ENCODE data around the gene TCOF1. TPM values are rescaled to one million over a fixed set of nuclear protein-coding genes. Genes with fewer than 3 reads are reported as not detected.

TCOF1 gene
- total RNA-seq, 1 experiment from 2014 or later = 108 TPM

DNA sequence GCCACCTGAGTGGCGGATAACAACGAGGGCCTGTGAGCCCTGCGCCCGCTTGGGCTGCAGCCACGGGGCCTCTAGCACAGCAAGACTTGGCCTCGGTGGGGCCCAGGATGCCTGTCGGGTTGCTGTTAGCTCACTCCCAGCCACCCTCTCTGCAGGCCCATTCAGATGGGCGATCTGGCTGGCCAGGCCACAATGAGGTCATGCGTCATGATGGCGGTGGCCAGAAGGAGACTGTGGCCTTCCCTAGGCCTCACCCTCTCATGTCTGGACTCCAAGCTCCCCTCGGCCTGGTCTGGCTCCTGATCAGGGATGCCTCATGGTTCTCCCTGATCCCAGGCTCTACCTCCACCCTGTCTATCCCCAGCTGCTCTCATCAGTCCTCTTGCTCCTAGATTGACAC lies 19.0 kb upstream of the TCOF1 start:
- DNase-seq = no peak
- Histone ChIP-seq H3K36me3 (replicated peaks; ENCODE audit: control insufficient read depth, insufficient read depth, low read length) (no peaks in the 10 kb centered on the region), H3K27me3 (ENCODE audit: control insufficient read depth, insufficient read depth, low read length) (no peaks in the 10 kb centered on the region), H3K4me3 (ENCODE audit: insufficient read depth, low read depth, low read length) (no peak overlapping the region)

DNA sequence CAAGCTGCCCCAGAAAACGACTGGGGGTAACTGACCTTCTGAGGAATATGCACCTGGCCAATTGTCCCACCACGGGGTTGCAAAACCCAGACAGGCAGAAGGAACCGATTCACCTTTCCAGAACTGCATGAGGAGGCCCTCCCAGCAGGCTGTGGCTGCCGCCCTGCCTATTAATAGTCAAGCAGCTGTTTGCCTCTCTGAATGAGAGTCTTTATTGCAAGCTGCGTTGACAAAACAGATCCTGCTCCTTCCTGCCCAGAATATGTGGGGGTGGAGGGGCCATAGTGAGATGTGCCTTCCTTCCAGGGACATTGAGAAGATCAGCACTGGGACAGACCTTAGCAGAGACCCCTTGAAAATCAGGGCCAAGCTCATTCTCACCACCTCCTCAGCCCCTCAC lies 18.3 kb upstream of the TCOF1 start:
- Histone ChIP-seq H3K36me3 (replicated peaks; ENCODE audit: control insufficient read depth, insufficient read depth, low read length) (no peaks in the 10 kb centered on the region), H3K27me3 (ENCODE audit: control insufficient read depth, insufficient read depth, low read length) (no peaks in the 10 kb centered on the region), H3K4me3 (ENCODE audit: insufficient read depth, low read depth, low read length) (no peak overlapping the region)
- DNase-seq = no peak

DNA sequence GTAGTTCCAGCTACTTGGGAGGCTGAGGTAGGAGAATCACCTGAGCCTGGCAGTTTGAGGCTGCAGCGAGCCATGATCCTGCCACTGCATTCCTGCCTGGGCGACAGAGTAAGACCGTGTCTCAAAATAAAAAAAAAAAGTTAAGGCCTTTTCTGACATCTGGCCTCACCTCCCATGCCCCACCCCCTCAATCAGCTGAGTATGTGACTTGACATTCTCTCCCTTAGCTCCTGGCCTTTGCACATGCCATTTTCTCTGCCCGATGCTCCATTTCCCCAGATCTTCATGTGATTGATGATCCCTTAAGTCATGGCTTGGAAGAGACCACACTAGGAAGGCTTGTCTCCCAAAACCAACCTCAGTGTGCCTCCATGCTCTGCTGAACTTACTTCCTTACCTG lies 17.7 kb upstream of the TCOF1 start:
- Histone ChIP-seq H3K4me3 (ENCODE audit: insufficient read depth, low read depth, low read length) (no peak overlapping the region), H3K36me3 (replicated peaks; ENCODE audit: control insufficient read depth, insufficient read depth, low read length) (no peaks in the 10 kb centered on the region), H3K27me3 (ENCODE audit: control insufficient read depth, insufficient read depth, low read length) (no peaks in the 10 kb centered on the region)
- DNase-seq = no peak

DNA sequence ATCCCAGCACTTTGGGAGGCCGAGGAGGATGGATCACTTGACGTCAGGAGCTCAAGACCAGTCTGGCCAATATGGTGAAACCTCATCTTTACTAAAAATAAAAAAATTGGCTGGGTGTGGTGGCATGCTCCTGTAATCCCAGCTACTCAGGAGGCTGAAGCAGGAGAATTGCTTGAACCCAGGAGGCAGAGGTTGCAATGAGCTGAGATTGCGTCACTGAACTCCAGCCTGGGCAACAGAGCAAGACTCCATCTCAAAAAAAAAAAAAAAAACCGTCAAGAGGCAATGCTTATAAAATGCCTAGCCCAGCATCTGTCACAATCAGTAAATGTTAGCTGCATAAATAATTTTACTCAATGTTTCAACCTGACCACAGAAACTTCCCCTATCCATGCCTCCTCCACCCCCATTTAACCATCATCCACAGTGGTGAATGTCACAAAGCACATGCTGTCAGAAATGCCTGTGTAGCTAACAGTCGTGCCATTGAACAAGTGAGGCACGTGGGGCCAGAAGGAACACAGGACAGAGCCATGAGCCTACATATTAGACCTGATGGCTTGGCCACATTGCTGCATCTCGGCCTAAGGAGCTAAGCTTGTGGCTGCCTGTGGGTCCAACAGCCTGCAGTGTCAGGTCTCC lies 16.8 kb upstream of the TCOF1 start:
- no peaks in the 10 kb centered on the region for H3K36me3 ChIP-seq (replicated peaks; ENCODE audit: control insufficient read depth, insufficient read depth, low read length)
- no peak for DNase-seq
- no peaks in the 10 kb centered on the region for H3K27me3 ChIP-seq (ENCODE audit: control insufficient read depth, insufficient read depth, low read length)
- no peak overlapping the region for H3K4me3 ChIP-seq (ENCODE audit: insufficient read depth, low read depth, low read length)

DNA sequence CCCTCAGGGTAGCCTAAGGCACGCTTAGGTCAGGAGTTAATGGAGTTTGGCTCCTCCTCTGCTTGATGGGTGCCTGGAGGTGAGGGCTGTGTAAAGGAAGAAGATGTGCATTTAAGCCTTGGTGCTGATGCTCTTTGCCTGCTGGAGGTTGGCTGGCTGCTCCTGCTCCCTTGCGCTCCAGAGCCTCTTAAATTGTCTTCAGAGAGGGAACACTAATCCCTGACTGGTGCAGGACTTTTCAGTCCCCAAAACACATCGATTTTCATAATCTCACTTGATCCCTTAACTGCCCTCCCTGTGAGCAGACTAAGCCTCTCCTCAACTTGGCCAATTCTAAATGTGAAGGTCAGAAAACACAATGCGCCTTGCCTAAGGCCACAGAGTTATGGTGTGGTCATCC lies 16.2 kb upstream of the TCOF1 start:
- no peaks in the 10 kb centered on the region for H3K36me3 ChIP-seq (replicated peaks; ENCODE audit: control insufficient read depth, insufficient read depth, low read length)
- H3K4me3 ChIP-seq (ENCODE audit: insufficient read depth, low read depth, low read length) = no peak overlapping the region
- no peaks in the 10 kb centered on the region for H3K27me3 ChIP-seq (ENCODE audit: control insufficient read depth, insufficient read depth, low read length)
- no peak for DNase-seq

DNA sequence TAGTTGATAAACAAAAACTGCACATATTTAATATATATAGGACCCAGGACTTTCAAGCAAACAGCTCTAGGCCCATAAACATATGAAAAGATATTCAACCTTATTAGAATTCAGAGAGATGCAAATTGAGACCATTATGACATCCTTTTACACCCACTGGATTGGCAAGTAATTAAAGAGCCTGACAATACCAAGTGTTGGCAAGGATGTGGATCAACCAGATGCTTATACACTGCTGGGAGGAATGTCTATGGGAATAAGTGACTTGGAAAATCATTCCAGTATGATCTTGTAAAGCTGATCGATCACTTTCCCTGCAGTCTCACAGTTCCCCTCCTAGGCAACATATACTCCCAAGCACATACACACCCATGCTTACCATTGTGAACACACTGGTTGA lies 15.5 kb upstream of the TCOF1 start:
- DNase-seq = no peak
- Histone ChIP-seq H3K27me3 (ENCODE audit: control insufficient read depth, insufficient read depth, low read length) (no peaks in the 10 kb centered on the region), H3K36me3 (replicated peaks; ENCODE audit: control insufficient read depth, insufficient read depth, low read length) (no peaks in the 10 kb centered on the region), H3K4me3 (ENCODE audit: insufficient read depth, low read depth, low read length) (no peak overlapping the region)

DNA sequence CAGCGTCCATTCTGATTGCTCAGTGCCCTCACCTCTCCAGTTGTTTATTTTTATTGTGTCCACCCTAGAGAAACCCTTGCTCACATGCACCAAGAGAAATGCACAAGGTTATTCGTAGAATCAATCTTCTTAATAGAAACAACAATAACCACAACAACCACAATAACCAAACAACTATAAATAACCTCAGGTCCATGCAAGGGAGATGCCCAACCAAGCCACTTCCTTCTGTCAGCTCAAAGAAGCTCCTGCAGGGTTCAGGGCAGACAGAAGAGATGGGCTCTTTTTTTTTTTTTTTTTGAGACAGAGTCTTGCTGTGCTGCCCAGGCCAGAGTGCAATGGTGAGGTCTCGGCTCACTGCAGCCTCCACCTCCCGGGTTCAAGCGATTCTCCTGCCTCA lies 14.9 kb upstream of the TCOF1 start:
- Histone ChIP-seq H3K27me3 (ENCODE audit: control insufficient read depth, insufficient read depth, low read length) (no peaks in the 10 kb centered on the region), H3K36me3 (replicated peaks; ENCODE audit: control insufficient read depth, insufficient read depth, low read length) (no peaks in the 10 kb centered on the region), H3K4me3 (ENCODE audit: insufficient read depth, low read depth, low read length) (no peak overlapping the region)
- DNase-seq = no peak

DNA sequence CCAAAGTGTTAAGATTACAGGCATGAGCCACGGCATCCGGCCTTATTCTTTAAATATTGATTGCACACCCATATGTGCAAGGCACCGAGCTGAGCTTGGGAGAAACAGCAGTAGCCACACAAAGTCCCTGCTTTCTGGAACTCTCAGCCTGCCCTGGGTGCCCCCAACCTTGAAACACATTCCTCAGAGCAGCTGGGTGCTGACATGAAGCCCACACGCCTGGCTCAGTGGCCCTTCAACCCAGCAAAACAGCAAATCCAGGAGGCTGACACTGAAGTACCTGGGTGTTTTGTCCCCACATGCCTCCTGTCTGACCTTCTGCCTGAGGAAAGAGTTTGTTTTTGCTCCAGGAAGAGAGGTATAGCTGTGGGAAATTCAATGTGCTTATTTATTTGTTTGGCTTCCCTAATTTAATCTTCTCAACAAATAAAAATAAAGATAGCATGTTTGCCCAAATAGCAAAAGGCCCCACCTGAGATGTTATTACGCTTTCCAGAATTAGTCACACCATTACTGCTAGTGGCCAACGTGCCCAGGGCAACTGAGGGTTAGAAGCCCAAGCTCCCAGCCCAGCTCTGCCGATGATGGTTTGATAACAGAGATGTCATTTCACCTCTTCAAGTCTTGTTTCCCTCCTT lies 13.4 kb upstream of the TCOF1 start:
- Histone ChIP-seq H3K27me3 (ENCODE audit: control insufficient read depth, insufficient read depth, low read length) (no peaks in the 10 kb centered on the region), H3K36me3 (replicated peaks; ENCODE audit: control insufficient read depth, insufficient read depth, low read length) (no peaks in the 10 kb centered on the region), H3K4me3 (ENCODE audit: insufficient read depth, low read depth, low read length) (no peak overlapping the region)
- DNase-seq = no peak

DNA sequence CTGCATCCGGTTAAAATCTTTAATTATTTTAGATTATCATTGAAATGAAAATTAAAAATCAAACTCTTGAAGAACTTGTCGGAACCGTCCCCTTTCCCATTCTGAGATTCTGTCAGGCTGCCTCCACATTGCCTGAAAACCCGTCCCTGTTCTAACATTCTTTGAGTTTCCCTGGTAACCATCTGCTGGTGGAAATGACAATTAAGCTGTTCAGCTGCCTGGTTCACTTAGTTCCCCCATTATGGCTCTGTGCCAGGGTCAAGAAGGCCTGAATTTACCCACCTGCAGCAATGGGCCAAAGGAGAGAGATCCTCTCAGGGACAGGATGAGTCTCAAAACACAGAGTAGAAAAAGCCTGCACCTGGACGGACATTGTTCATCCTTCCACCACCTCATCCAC lies 11.8 kb upstream of the TCOF1 start:
- Histone ChIP-seq H3K4me3 (ENCODE audit: insufficient read depth, low read depth, low read length) (no peak overlapping the region), H3K27me3 (ENCODE audit: control insufficient read depth, insufficient read depth, low read length) (no peaks in the 10 kb centered on the region), H3K36me3 (replicated peaks; ENCODE audit: control insufficient read depth, insufficient read depth, low read length) (no peaks in the 10 kb centered on the region)
- no peak for DNase-seq

DNA sequence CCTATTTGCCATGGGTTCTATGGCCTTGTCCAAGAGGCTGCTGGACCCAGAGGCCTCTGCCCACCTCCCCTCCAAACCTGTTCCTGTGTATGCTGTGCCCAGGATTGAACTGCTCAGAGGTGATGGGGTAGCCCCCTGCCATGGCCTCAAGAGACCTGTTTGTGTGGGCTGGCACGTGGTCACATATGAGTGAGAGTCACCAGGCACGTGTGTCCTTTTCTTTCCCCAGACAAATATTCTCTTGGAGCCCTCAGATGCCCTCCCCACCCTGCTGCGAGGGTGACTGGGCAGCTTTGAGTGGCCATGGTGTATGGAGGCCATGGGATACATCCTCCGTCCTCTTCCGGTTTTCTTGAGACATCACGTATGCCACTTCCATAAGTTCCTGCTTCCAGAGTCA lies 10.9 kb upstream of the TCOF1 start:
- no peaks in the 10 kb centered on the region for H3K27me3 ChIP-seq (ENCODE audit: control insufficient read depth, insufficient read depth, low read length)
- H3K36me3 ChIP-seq (replicated peaks; ENCODE audit: control insufficient read depth, insufficient read depth, low read length) = no peaks in the 10 kb centered on the region
- no peak overlapping the region for H3K4me3 ChIP-seq (ENCODE audit: insufficient read depth, low read depth, low read length)
- no peak for DNase-seq

DNA sequence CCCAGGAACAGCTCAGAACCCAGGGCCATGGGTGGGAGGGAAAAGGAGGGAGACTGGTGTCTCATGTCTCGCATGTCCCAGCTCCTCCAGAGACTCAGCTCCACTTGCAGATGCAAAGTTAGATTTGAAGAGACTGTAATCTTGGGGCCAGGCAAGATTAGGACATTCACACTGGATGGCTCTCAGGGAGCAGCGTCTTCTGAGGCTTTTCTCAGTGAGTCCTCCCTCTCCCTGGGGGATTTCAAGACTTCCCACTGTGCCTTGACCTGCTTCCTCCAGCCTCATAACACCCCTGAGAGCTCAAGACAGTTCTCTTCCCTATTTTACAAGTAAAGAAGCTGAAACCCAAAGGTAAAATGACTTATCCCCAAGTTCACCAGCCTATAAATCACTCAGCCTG lies 10.5 kb upstream of the TCOF1 start:
- DNase-seq = no peak
- H3K4me3 ChIP-seq (ENCODE audit: insufficient read depth, low read depth, low read length) = no peak overlapping the region
- no peaks in the 10 kb centered on the region for H3K36me3 ChIP-seq (replicated peaks; ENCODE audit: control insufficient read depth, insufficient read depth, low read length)
- no peaks in the 10 kb centered on the region for H3K27me3 ChIP-seq (ENCODE audit: control insufficient read depth, insufficient read depth, low read length)

DNA sequence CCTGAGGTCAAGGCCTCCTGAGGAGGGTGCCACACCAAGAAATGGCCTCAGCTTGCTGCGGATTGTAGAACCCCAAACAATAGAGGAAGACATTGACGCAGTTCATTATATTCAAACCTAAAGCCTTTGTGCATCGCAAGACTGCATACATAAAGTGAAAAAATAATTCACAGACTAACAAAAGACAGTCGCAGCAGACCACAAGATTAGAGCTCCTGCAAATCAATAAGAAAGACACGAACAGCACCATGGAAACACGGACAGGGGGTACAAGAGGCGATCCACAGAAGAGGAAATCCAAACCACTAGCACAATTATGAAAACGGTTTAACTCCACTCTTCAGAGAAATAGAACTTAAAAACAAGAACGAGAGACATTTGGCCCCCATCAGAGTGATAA lies 10.0 kb upstream of the TCOF1 start:
- DNase-seq = no peak
- H3K27me3 ChIP-seq (ENCODE audit: control insufficient read depth, insufficient read depth, low read length) = no peaks in the 10 kb centered on the region
- no peaks in the 10 kb centered on the region for H3K36me3 ChIP-seq (replicated peaks; ENCODE audit: control insufficient read depth, insufficient read depth, low read length)
- no peak overlapping the region for H3K4me3 ChIP-seq (ENCODE audit: insufficient read depth, low read depth, low read length)

DNA sequence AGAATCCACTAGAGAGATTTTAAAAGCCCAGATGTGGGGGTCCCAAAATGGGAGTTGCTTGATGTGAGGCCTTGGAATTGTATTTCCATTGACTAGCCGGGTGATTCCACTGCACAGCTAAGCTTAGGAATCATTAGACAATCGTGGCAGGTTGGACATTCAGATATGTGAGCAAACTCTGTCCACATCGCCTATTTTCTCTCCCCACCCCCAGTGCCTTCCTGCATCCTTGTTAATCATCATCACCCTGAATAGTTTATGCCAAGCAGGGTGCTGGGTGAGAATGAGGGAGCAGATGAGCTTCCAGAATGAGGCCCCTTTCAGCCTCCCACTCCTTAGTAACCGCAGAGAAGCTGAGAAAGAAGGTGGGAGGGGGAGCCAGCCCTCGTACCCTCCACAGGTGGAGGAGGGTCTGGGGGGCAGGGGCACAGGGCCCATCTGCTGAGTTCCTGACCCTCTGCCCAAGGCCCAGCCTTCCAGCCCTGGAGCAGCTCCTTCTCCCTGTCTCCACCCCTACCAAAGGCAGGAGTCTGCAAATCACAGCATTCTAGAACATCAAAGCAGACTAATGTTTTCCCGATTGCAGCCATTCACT lies 7.7 kb upstream of the TCOF1 start:
- H3K27me3 ChIP-seq (ENCODE audit: control insufficient read depth, insufficient read depth, low read length) = no peaks in the 10 kb centered on the region
- H3K4me3 ChIP-seq (ENCODE audit: insufficient read depth, low read depth, low read length) = no peak overlapping the region
- no peak for DNase-seq
- H3K36me3 ChIP-seq (replicated peaks; ENCODE audit: control insufficient read depth, insufficient read depth, low read length) = no peaks in the 10 kb centered on the region

DNA sequence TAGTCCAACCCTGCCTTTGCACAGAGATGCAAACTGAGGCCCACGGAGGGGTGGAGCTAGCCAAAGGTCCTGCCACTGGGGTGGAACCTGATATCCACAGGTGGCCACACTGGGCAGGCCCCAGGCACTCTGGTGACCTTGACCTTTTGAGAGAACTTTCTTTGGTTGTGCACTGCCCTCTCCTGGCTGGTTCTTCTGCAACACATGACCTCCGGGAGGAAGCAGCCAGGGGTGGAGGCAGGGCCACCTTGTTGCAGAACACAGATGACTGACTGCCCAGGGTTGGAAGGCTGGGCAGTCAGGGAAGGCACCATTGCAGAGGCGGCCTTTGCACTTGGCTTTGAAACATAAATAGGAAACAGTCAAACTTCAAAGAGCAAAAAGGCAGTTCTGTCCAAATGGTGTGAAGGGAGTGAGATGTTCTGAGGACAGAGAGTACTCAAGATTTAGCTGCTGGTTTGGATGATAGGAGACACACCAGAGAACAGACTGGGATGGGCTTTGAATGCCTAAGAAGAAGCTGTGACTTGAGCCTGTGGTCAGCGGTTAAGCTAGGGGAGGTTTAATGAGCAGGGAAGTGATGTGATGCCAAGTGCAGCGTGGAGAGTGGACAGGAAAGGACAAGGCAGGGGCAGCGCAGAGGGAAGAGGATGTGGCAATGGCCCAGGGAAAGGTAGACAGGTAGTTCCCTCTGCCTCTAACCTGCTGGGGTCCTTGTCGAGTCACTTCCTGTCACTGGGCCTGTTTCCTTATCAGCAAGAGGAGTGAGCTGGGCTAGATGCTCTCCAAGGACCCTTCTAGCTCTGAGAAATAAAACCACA lies 6.8 kb upstream of the TCOF1 start:
- peak; percentile 93 for DNase-seq
- H3K36me3 ChIP-seq (replicated peaks; ENCODE audit: control insufficient read depth, insufficient read depth, low read length) = no peaks in the 10 kb centered on the region
- H3K27me3 ChIP-seq (ENCODE audit: control insufficient read depth, insufficient read depth, low read length) = no peaks in the 10 kb centered on the region
- no peak overlapping the region for H3K4me3 ChIP-seq (ENCODE audit: insufficient read depth, low read depth, low read length)

Measured in H7 (cell line).